Mesodermal cell (in vitro differentiated cells): ENCODE results near the gene PPY.
"Not testable (repeated sequence)": the region's sequence is repeated elsewhere in the genome, so short reads cannot be mapped to it uniquely, and the experiment has no call there.

Experiments used
- H3K27ac ChIP-seq: 2 replicates; pipeline ENCODE4 v1.7.0; 2013; ENCODE audit warnings: mild to moderate bottlenecking, low read depth, low read length, moderate library complexity; ENCODE audit not compliant: severe bottlenecking
- H3K36me3 ChIP-seq: 2 replicates; pipeline ENCODE4 v1.7.1; 2013; ENCODE audit warnings: mild to moderate bottlenecking, low read length, moderate library complexity; ENCODE audit not compliant: control insufficient read depth, insufficient read depth
- H3K4me1 ChIP-seq: one replicate; pipeline ENCODE4 v1.7.1; 2013; ENCODE audit warnings: mild to moderate bottlenecking, low read length; ENCODE audit not compliant: insufficient read depth, control insufficient read depth, poor library complexity, severe bottlenecking
- H3K4me3 ChIP-seq: 2 replicates; pipeline ENCODE4 v1.7.0; 2013; ENCODE audit warnings: low read length, control low read depth, mild to moderate bottlenecking; ENCODE audit not compliant: insufficient read depth, poor library complexity, severe bottlenecking; ENCODE audit errors: extremely low read depth
- H3K9me3 ChIP-seq: 2 replicates; pipeline ENCODE4 v1.7.1; 2013; ENCODE audit warnings: mild to moderate bottlenecking, low read length, moderate library complexity; ENCODE audit not compliant: control insufficient read depth
- WGBS, 2 experiments: methylation state at CpG; one replicate each; pipeline ENCODE4 v1.1.5; 2013; ENCODE audit warnings: missing lambda C conversion rate in 2 of 2; ENCODE audit not compliant: insufficient coverage in 2 of 2; 5-methylcytosine and 5-hydroxymethylcytosine counted together

Gene PPY

GRCh38 chr17:43978078-43978477, 35.8 kb upstream of the PPY start:
- no peak overlapping the region for H3K4me3 ChIP-seq
- H3K9me3 ChIP-seq, result no peaks in the 10 kb centered on the region
- no peaks in the 10 kb centered on the region for H3K4me1 ChIP-seq
- 76 to 86% methylated on average over 2 of the region's 2 CpGs for WGBS, 2 experiments
- H3K27ac ChIP-seq, result no peak overlapping the region
- H3K36me3 ChIP-seq, result no peaks in the 10 kb centered on the region

GRCh38 chr17:43976963-43977837, 34.9 kb upstream of the PPY start:
- no peaks in the 10 kb centered on the region for H3K4me1 ChIP-seq
- no peak overlapping the region for H3K27ac ChIP-seq
- H3K9me3 ChIP-seq, result no peaks in the 10 kb centered on the region
- WGBS, 2 experiments, result 64 to 80% methylated on average over 8 of the region's 9 CpGs
- no peak overlapping the region for H3K4me3 ChIP-seq
- no peaks in the 10 kb centered on the region for H3K36me3 ChIP-seq

DNA sequence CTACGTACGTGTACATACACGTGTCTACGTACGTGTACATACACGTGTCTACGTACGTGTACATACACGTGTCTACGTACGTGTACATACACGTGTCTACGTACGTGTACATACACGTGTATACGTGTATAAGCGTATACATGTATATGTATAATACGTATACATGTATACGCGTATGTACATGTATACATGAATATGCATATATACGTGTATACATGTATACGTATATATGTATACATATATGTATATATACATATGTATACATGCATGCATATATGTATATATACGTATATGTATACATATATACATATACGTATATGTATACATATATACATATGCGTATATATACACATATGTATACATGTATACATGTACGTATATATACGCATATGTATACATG, 33.6 kb upstream of the PPY start:
- no peaks in the 10 kb centered on the region for H3K4me1 ChIP-seq
- H3K4me3 ChIP-seq, result no peak overlapping the region
- H3K27ac ChIP-seq, result no peak overlapping the region
- H3K36me3 ChIP-seq, result no peaks in the 10 kb centered on the region
- H3K9me3 ChIP-seq, result no peaks in the 10 kb centered on the region
- no CpG with 5 or more reads among the region's 27 CpGs for WGBS, 2 experiments

DNA sequence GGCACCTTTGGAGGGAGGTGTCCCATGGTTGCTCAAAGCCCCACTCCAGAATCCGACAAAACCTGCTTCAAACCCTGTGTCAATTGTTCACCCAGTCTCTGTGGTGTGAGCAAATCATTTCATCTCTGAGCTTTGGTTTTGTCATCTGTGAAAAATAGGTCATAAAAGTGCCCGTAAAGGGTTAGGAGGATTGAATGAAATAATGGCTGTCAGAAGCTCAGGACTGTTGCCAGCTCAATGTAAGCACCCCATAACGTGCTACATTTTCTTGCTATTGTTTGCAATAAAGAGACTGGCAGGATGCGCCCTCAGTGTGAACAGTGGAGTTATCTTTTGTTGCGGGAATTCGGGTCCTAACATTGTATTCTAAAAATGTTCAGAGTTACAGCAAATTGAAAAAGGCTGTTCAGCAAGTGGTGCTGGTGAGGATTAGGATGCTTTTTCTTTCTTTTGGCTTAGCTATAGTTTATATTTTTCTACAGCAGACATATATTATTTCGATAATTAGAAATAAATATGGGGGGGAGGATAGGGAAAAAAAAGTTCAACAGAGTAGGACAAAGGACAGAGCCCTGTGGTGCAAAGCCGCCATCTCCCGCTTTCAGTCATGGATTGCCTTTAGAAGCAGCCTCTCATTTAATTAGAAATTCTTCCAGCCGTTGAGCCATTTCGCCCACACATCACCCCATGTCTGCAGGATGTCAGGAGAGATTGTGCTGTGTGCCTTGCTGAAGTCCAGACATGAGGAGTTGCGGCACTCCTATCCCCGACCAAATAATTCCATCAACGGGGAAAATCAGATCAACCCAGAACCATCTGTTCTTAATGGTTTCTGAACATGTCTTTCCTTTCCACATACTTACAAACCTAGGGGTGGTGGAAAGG, 32.3 kb upstream of the PPY start:
- Histone ChIP-seq H3K36me3 (no peaks in the 10 kb centered on the region), H3K9me3 (no peaks in the 10 kb centered on the region), H3K27ac (no peak overlapping the region), H3K4me1 (no peaks in the 10 kb centered on the region), H3K4me3 (no peak overlapping the region)
- WGBS, 2 experiments, result 80 to 83% methylated on average over 4 to 11 of the region's 14 CpGs

GRCh38 chr17:43972444-43973212, 30.4 kb upstream of the PPY start:
- H3K4me1 ChIP-seq, H3K36me3 ChIP-seq, H3K4me3 ChIP-seq, H3K27ac ChIP-seq, H3K9me3 ChIP-seq: not testable (repeated sequence)
- 84 to 89% methylated on average over 19 to 21 of the region's 22 CpGs for WGBS, 2 experiments

DNA sequence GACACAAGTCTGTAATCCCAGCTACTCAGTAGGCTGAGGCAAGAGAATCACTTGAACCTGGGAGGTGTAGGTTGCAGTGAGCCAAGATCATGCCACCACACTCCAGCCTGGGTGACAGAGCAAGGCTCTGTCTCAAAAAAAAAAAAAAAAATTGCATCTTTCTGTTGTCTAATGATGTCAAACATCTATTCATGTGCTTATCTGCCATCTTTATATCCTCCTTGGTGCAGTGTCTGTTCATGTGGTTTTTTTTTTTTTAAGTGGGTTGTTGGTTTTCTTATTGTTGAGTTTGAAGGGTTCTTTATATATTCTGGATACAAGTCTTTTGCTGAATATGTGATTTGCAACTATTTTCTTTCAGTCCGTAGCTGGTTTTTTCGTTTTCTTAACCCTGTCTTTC, 29.2 kb upstream of the PPY start:
- no CpG with 5 or more reads among the region's 2 CpGs for WGBS, 2 experiments
- H3K4me3 ChIP-seq, H3K9me3 ChIP-seq, H3K27ac ChIP-seq, H3K36me3 ChIP-seq, H3K4me1 ChIP-seq: not testable (repeated sequence)

DNA sequence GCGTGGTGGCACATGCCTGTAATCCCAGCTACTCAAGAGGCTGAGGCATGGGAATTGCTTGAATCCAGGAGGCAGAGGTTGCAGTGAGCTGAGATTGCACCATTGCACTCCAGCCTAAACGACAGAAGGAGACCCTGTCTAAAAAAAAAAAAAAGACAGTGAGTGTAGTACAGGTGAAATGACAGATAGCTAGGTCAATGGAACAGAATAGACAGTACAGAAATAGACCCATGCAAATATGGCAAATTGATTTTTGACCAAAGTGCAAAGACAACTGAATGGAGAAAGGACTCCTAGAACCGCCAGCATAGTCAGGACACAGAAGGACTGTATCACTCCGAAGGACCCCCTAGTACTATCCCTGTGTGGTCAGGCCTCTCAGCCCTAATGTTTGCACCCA, 28.1 kb upstream of the PPY start:
- WGBS, 2 experiments, result 84 to 92% methylated on average over 2 to 3 of the region's 4 CpGs
- Histone ChIP-seq H3K4me1 (no peaks in the 10 kb centered on the region), H3K27ac (no peak overlapping the region), H3K36me3 (no peaks in the 10 kb centered on the region), H3K9me3 (no peaks in the 10 kb centered on the region), H3K4me3 (no peak overlapping the region)

DNA sequence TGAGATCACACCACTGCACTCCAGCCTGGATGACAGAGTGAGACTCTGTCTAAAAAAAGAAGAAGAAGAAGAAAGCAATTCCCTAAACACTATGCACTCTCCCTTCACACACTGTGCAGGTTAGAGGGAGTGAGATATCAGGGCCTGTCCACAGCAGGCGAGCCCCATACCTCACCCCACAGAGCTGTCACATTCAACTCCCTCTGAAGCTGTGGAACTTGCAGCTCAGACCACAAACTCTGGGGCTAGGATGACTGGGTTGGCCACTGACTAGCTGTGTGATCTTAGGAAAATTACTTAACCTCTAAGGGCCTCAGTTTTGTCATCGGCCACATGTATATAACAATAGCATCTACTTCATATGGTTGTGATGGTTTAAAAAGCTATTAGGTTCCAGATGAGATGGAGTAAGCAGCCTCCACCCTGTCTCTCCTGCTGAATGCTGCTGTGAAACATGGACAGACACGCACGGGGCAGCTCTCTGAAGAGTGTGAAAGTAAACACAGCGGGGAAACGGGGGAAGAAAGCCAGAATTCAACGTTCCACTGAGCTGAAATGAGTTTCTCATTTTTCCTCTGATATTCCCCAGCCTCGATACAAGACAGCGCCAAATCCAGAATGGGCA, 25.1 kb upstream of the PPY start:
- Histone ChIP-seq H3K36me3 (no peaks in the 10 kb centered on the region), H3K9me3 (no peaks in the 10 kb centered on the region), H3K4me1 (no peaks in the 10 kb centered on the region), H3K27ac (no peak overlapping the region), H3K4me3 (no peak overlapping the region)
- WGBS, 2 experiments, result 84 to 93% methylated on average over 3 to 6 of the region's 9 CpGs

DNA sequence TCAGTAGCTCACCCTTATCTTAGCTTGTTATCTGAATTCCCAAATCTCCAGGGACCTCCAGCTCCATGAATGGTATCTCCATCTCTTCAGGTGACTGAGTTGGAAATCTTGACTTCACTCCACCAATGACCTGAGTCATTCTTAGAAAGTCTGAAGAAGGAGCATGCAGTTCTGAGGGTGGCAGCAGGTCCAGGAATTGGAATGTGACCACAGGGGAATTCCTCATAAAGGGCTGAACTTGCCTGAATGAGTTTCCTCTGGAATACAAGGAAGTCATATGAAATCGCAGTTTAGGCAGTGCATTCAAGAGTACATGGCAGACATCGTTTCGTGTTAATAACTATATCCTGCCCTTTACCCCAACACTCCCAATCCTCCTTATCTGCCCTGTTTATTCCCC, 24.0 kb upstream of the PPY start:
- Histone ChIP-seq H3K9me3 (no peaks in the 10 kb centered on the region), H3K4me3 (no peak overlapping the region), H3K4me1 (no peaks in the 10 kb centered on the region), H3K27ac (no peak overlapping the region), H3K36me3 (no peaks in the 10 kb centered on the region)
- 80 to 96% methylated on average over 1 to 3 of the region's 3 CpGs for WGBS, 2 experiments

DNA sequence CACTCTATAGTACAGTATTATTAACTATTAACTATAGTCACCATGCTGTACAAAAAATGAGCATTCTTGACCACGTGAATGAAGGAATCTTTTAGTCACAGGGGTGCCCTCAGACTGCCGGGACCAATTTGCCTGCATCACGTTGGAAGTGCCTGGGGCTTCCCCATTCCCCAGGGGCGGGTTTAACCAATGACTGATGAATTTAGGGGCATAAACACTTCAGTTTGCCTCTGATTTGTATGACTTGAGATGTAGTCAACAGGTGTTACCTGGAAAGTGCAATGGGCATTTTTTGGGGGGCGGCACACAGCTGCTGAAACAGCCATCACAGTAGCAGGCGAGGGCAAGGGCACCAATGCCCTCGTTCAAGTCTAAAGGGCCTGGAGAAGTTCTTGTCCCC, 20.2 kb upstream of the PPY start:
- H3K4me1 ChIP-seq, result no peaks in the 10 kb centered on the region
- H3K4me3 ChIP-seq, result no peak overlapping the region
- H3K9me3 ChIP-seq, result no peaks in the 10 kb centered on the region
- H3K36me3 ChIP-seq, result no peaks in the 10 kb centered on the region
- H3K27ac ChIP-seq, result no peak overlapping the region
- 73 to 77% methylated on average over 7 of the region's 7 CpGs for WGBS, 2 experiments
